ENCODE data around the gene ACLY. TPM values are rescaled to one million over a fixed set of nuclear protein-coding genes. Genes with fewer than 3 reads are reported as not detected.
"Not testable (repeated sequence)": the region's sequence is repeated elsewhere in the genome, so short reads cannot be mapped to it uniquely, and the experiment has no call there.

ACLY gene
- total RNA-seq, 2 experiments from 2014 or later = 102 to 222 TPM

GRCh38 chr17:41839448-41839847, 79.3 kb downstream of the ACLY start:
- BruUV-seq (replicated peaks); H3K4me1 ChIP-seq (ENCODE audit: insufficient read depth, low read length, poor library complexity, severe bottlenecking); H3K36me3 ChIP-seq (ENCODE audit: insufficient read depth, low read length); H3K4me3 ChIP-seq (ENCODE audit: low read depth, low read length, poor library complexity, severe bottlenecking); H2AFZ ChIP-seq (ENCODE audit: low read length); intact Hi-C loops (cut with micrococcal nuclease; ENCODE audit: unreplicated experiment); H3K27ac ChIP-seq (ENCODE audit: low read depth, low read length, poor library complexity, severe bottlenecking); H3K9me2 ChIP-seq (ENCODE audit: insufficient read depth, low read length); H4K20me1 ChIP-seq (ENCODE audit: insufficient read depth, low read length); CTCF ChIA-PET (ENCODE audit: unreplicated experiment); POLR2A ChIA-PET; DNase-seq (ENCODE audit: low spot score); H3K79me2 ChIP-seq (ENCODE audit: insufficient read depth, low read depth, low read length); H3K4me2 ChIP-seq (ENCODE audit: low read length); H3K9me3 ChIP-seq (ENCODE audit: low read length): not testable (repeated sequence)

- Histone ChIP-seq H3K4me2 (ENCODE audit: low read length) (no peak within 1 kb of the TSS; the same call in 1 of the 2 replicates), H3K9me3 (ENCODE audit: low read length) (no peaks in the 10 kb centered on the region), H3K79me2 (ENCODE audit: insufficient read depth, low read depth, low read length) (no peaks in the 10 kb centered on the region), H3K27ac (ENCODE audit: low read depth, low read length, poor library complexity, severe bottlenecking) (no peak within 1 kb of the TSS), H3K4me1 (ENCODE audit: insufficient read depth, low read length, poor library complexity, severe bottlenecking) (no peaks in the 10 kb centered on the region), H2AFZ (ENCODE audit: low read length) (no peak within 1 kb of the TSS), H3K4me3 (ENCODE audit: low read depth, low read length, poor library complexity, severe bottlenecking) (no peak within 1 kb of the TSS), H3K36me3 (ENCODE audit: insufficient read depth, low read length) (no peaks in the 10 kb centered on the region), H4K20me1 (ENCODE audit: insufficient read depth, low read length) (no peaks in the 10 kb centered on the region), H3K9me2 (ENCODE audit: insufficient read depth, low read length) (no peaks in the 10 kb centered on the region)
- intact Hi-C loops (cut with micrococcal nuclease; ENCODE audit: unreplicated experiment) = no loop called here
- BruUV-seq (replicated peaks) = no TSS peak
- TF ChIP-seq EZH2phosphoT487 (IDR thresholded peaks at IDR 0.05; ENCODE audit: borderline replicate concordance, low read depth, low read length) (no peak), CTCF (conservative IDR thresholded peaks at IDR 0.05; ENCODE audit: low read length) (no peak)
- CTCF ChIA-PET (ENCODE audit: unreplicated experiment) = no interaction called here
- POLR2A ChIA-PET = interaction anchor here (0.6 to 0.7 kb wide), 3 partner anchors 16 to 296 kb away, joined by 3 to 5 read pairs (median 4); partner anchors contain the start of gene KLHL11
- no peak for DNase-seq (ENCODE audit: low spot score)
Measured at GRCh38 chr17:41837761-41838538, 80.8 kb downstream of the ACLY start, which contains the start of gene KLHL10. KLHL10 (plus strand) TSS chr17:41837825; CDS start chr17:41837933, 108 bp downstream.

- CTCF ChIA-PET (ENCODE audit: unreplicated experiment) = no interaction called here
Measured at GRCh38 chr17:41836550-41837196, 82.1 kb downstream of the ACLY start.

More at GRCh38 chr17:41836550-41837196, 82.1 kb downstream of the ACLY start:
- Histone ChIP-seq H3K36me3 (ENCODE audit: insufficient read depth, low read length) (no peaks in the 10 kb centered on the region), H3K4me3 (ENCODE audit: low read depth, low read length, poor library complexity, severe bottlenecking) (no peak overlapping the region), H3K4me2 (ENCODE audit: low read length) (peak overlapping the region; percentile 29; the same call in 1 of the 2 replicates), H3K9me2 (ENCODE audit: insufficient read depth, low read length) (no peaks in the 10 kb centered on the region), H4K20me1 (ENCODE audit: insufficient read depth, low read length) (no peaks in the 10 kb centered on the region), H3K9me3 (ENCODE audit: low read length) (no peaks in the 10 kb centered on the region), H2AFZ (ENCODE audit: low read length) (no peak overlapping the region), H3K27ac (ENCODE audit: low read depth, low read length, poor library complexity, severe bottlenecking) (no peak overlapping the region), H3K79me2 (ENCODE audit: insufficient read depth, low read depth, low read length) (no peaks in the 10 kb centered on the region), H3K4me1 (ENCODE audit: insufficient read depth, low read length, poor library complexity, severe bottlenecking) (no peaks in the 10 kb centered on the region)
- DNase-seq (ENCODE audit: low spot score) = no peak
- intact Hi-C loops (cut with micrococcal nuclease; ENCODE audit: unreplicated experiment) = no loop called here
- TF ChIP-seq EZH2phosphoT487 (IDR thresholded peaks at IDR 0.05; ENCODE audit: borderline replicate concordance, low read depth, low read length) = no peak
- POLR2A ChIA-PET = no interaction called here
- BruUV-seq (replicated peaks) = no TSS peak
